ENCODE results near the gene ABCA3.
A peak's percentile ranks its signal among the peaks of the same experiment; 100 is the strongest.

The ABCA3 gene

GRCh38 chr16:2365397-2366294, 25.1 kb upstream of the ABCA3 start:
- Mint-ChIP-seq H3K36me3 (ENCODE audit: low read depth) (no peaks in the 10 kb centered on the region), H3K27me3 (ENCODE audit: low read depth) (peaks cover 28% of the 10 kb centered on the region), H3K4me3 (no peak overlapping the region), H3K4me1 (ENCODE audit: low read depth) (no peaks in the 10 kb centered on the region), H3K9me3 (no peaks in the 10 kb centered on the region), H3K27ac (no peak overlapping the region)

GRCh38 chr16:2364638-2365210, 24.2 kb upstream of the ABCA3 start:
- no peak overlapping the region for H3K27ac Mint-ChIP-seq
- no peaks in the 10 kb centered on the region for H3K4me1 Mint-ChIP-seq (ENCODE audit: low read depth)
- H3K9me3 Mint-ChIP-seq = no peaks in the 10 kb centered on the region
- peaks cover 32% of the 10 kb centered on the region for H3K27me3 Mint-ChIP-seq (ENCODE audit: low read depth)
- H3K4me3 Mint-ChIP-seq = no peak overlapping the region
- H3K36me3 Mint-ChIP-seq (ENCODE audit: low read depth) = no peaks in the 10 kb centered on the region

- H3K27ac Mint-ChIP-seq = no peak overlapping the region
- no peak overlapping the region for H3K4me3 Mint-ChIP-seq
- H3K4me1 Mint-ChIP-seq (ENCODE audit: low read depth) = no peaks in the 10 kb centered on the region
- H3K27me3 Mint-ChIP-seq (ENCODE audit: low read depth) = peaks cover 41% of the 10 kb centered on the region
- H3K36me3 Mint-ChIP-seq (ENCODE audit: low read depth) = no peaks in the 10 kb centered on the region
- no peaks in the 10 kb centered on the region for H3K9me3 Mint-ChIP-seq
These were observed 21.7 kb upstream of the ABCA3 start for GRCh38 chr16:2362218-2362617.

GRCh38 chr16:2361129-2361528, 20.6 kb upstream of the ABCA3 start:
- no peak overlapping the region for H3K27ac Mint-ChIP-seq
- H3K27me3 Mint-ChIP-seq (ENCODE audit: low read depth) = peaks cover 45% of the 10 kb centered on the region
- no peak overlapping the region for H3K4me3 Mint-ChIP-seq
- H3K4me1 Mint-ChIP-seq (ENCODE audit: low read depth) = no peaks in the 10 kb centered on the region
- no peaks in the 10 kb centered on the region for H3K9me3 Mint-ChIP-seq
- H3K36me3 Mint-ChIP-seq (ENCODE audit: low read depth) = no peaks in the 10 kb centered on the region

GRCh38 chr16:2359919-2360318, 19.4 kb upstream of the ABCA3 start:
- Mint-ChIP-seq H3K27me3 (ENCODE audit: low read depth) (peaks cover 39% of the 10 kb centered on the region), H3K4me3 (no peak overlapping the region), H3K9me3 (no peaks in the 10 kb centered on the region), H3K36me3 (ENCODE audit: low read depth) (no peaks in the 10 kb centered on the region), H3K4me1 (ENCODE audit: low read depth) (no peaks in the 10 kb centered on the region), H3K27ac (no peak overlapping the region)

- Mint-ChIP-seq H3K27me3 (ENCODE audit: low read depth) (peaks cover 39% of the 10 kb centered on the region), H3K9me3 (no peaks in the 10 kb centered on the region), H3K4me3 (no peak overlapping the region), H3K4me1 (ENCODE audit: low read depth) (no peaks in the 10 kb centered on the region), H3K36me3 (ENCODE audit: low read depth) (no peaks in the 10 kb centered on the region), H3K27ac (no peak overlapping the region)
These were observed 18.3 kb upstream of the ABCA3 start for GRCh38 chr16:2358811-2359210.

GRCh38 chr16:2357331-2357730, 16.8 kb upstream of the ABCA3 start:
- Mint-ChIP-seq H3K27me3 (ENCODE audit: low read depth) (peaks cover 48% of the 10 kb centered on the region), H3K36me3 (ENCODE audit: low read depth) (no peaks in the 10 kb centered on the region), H3K4me1 (ENCODE audit: low read depth) (no peaks in the 10 kb centered on the region), H3K9me3 (no peaks in the 10 kb centered on the region), H3K27ac (no peak overlapping the region), H3K4me3 (no peak overlapping the region)

GRCh38 chr16:2350500-2350899, 10.0 kb upstream of the ABCA3 start:
- Mint-ChIP-seq H3K9me3 (no peaks in the 10 kb centered on the region), H3K36me3 (ENCODE audit: low read depth) (no peaks in the 10 kb centered on the region), H3K4me1 (ENCODE audit: low read depth) (no peaks in the 10 kb centered on the region), H3K4me3 (no peak overlapping the region), H3K27ac (no peak overlapping the region), H3K27me3 (ENCODE audit: low read depth) (peaks cover 43% of the 10 kb centered on the region)

GRCh38 chr16:2343211-2343610, 2.7 kb upstream of the ABCA3 start:
- Mint-ChIP-seq H3K27me3 (ENCODE audit: low read depth) (peaks cover 50% of the 10 kb centered on the region), H3K36me3 (ENCODE audit: low read depth) (peaks cover 7% of the 10 kb centered on the region), H3K4me3 (no peak overlapping the region), H3K27ac (no peak overlapping the region), H3K4me1 (ENCODE audit: low read depth) (peaks cover 12% of the 10 kb centered on the region), H3K9me3 (no peaks in the 10 kb centered on the region)

- peaks cover 16% of the 10 kb centered on the region for H3K4me1 Mint-ChIP-seq (ENCODE audit: low read depth)
- H3K9me3 Mint-ChIP-seq = no peaks in the 10 kb centered on the region
- no peak overlapping the region for H3K27ac Mint-ChIP-seq
- H3K4me3 Mint-ChIP-seq = no peak overlapping the region
- H3K27me3 Mint-ChIP-seq (ENCODE audit: low read depth) = peaks cover 50% of the 10 kb centered on the region
- H3K36me3 Mint-ChIP-seq (ENCODE audit: low read depth) = peaks cover 7% of the 10 kb centered on the region
These were observed 1.2 kb upstream of the ABCA3 start for GRCh38 chr16:2341456-2342447.

GRCh38 chr16:2339521-2340484, 725 bp downstream of the ABCA3 start:
- H3K9me3 Mint-ChIP-seq = no peaks in the 10 kb centered on the region
- H3K4me1 Mint-ChIP-seq (ENCODE audit: low read depth) = peaks cover 18% of the 10 kb centered on the region
- peaks cover 38% of the 10 kb centered on the region for H3K27me3 Mint-ChIP-seq (ENCODE audit: low read depth)
- H3K4me3 Mint-ChIP-seq = peak overlapping the region; percentile 90
- peaks cover 7% of the 10 kb centered on the region for H3K36me3 Mint-ChIP-seq (ENCODE audit: low read depth)
- peak overlapping the region; percentile 80 for H3K27ac Mint-ChIP-seq

GRCh38 chr16:2337431-2338296, 2.9 kb downstream of the ABCA3 start:
- H3K4me3 Mint-ChIP-seq = peak overlapping the region; percentile 2
- peaks cover 18% of the 10 kb centered on the region for H3K4me1 Mint-ChIP-seq (ENCODE audit: low read depth)
- no peak overlapping the region for H3K27ac Mint-ChIP-seq
- no peaks in the 10 kb centered on the region for H3K9me3 Mint-ChIP-seq
- peaks cover 7% of the 10 kb centered on the region for H3K36me3 Mint-ChIP-seq (ENCODE audit: low read depth)
- peaks cover 20% of the 10 kb centered on the region for H3K27me3 Mint-ChIP-seq (ENCODE audit: low read depth)
